Neutrophil (primary cell): Measurements from ENCODE around the gene ZSCAN30.

ENCODE experiments used
- H3K27ac ChIP-seq: fragments of 200-600 bp; sonication (generic); 2 replicates; pipeline ENCODE4 v1.5.1; 2016; ENCODE audit warnings: mild to moderate bottlenecking, moderate library complexity
- H3K27me3 ChIP-seq: fragments of 200-600 bp; sonication (generic); 2 replicates; pipeline ENCODE4 v1.6.0; 2016; ENCODE audit warnings: mild to moderate bottlenecking
- H3K36me3 ChIP-seq: fragments of 200-600 bp; sonication (generic); 2 replicates; pipeline ENCODE4 v1.5.1; 2017
- H3K4me1 ChIP-seq, 2 experiments: fragments of 200-600 bp in 1 of 2; sonication (generic) in 1 of 2; 1 replicate in 1 of 2; 2 replicates in 1 of 2; pipeline versions ENCODE4 v1.5.1 to v1.6.1; 2013 to 2016; ENCODE audit warnings: low read depth in 1 of 2, low read length in 1 of 2, mild to moderate bottlenecking in 1 of 2, moderate library complexity in 1 of 2; ENCODE audit not compliant: control insufficient read depth in 1 of 2, insufficient read depth in 1 of 2
- H3K4me3 ChIP-seq, 2 experiments: fragments of 200-600 bp in 1 of 2; sonication (generic) in 1 of 2; 1 replicate in 1 of 2; 2 replicates in 1 of 2; pipeline ENCODE4 v1.5.1; 2013 to 2016; ENCODE audit warnings: low read depth in 1 of 2, low read length in 1 of 2, mild to moderate bottlenecking in 1 of 2, moderate library complexity in 1 of 2
- H3K9me3 ChIP-seq: fragments of 200-600 bp; sonication (generic); 2 replicates; pipeline ENCODE4 v1.5.1; 2016
- TF ChIP-seq, protein P1 (sequence below): fragments of 200-600 bp; sonication (generic); IDR thresholded peaks from 2 replicates; pipeline ENCODE4 v1.5.1; 2016; ENCODE audit warnings: antibody characterized with exemption

The ZSCAN30 gene

DNA sequence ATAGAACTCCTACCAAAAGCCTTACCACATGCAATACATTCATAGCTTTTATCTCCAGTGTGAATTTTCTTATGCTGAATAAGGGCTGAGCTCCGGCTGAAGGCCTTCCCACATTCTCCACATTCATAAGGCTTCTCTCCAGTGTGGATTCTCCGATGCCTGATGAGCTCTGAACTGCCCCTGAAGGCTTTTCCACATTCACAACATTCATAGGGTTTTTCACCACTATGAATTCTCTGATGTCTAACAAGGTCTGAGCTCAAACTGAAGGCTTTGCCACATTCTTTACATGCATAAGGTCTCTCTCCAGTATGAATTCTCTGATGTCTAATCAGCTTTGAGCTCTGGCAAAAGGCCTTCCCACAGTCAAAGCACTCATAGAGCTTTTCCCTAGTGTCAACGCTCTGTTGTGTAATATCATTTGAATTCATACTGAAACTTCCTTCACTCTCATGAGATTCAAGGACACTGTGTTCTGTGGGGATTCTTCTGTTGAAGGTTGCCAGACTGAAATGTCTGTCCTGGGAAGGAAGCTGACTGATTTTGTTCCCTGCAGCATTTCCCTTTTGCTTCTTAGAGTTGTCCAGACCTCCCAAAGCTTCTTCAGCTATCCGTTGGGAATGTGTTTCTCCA is 36.3 kb downstream of the ZSCAN30 start:
- H3K4me1 ChIP-seq = no peaks in the 10 kb centered on the region
- TF ChIP-seq, protein P1, sequence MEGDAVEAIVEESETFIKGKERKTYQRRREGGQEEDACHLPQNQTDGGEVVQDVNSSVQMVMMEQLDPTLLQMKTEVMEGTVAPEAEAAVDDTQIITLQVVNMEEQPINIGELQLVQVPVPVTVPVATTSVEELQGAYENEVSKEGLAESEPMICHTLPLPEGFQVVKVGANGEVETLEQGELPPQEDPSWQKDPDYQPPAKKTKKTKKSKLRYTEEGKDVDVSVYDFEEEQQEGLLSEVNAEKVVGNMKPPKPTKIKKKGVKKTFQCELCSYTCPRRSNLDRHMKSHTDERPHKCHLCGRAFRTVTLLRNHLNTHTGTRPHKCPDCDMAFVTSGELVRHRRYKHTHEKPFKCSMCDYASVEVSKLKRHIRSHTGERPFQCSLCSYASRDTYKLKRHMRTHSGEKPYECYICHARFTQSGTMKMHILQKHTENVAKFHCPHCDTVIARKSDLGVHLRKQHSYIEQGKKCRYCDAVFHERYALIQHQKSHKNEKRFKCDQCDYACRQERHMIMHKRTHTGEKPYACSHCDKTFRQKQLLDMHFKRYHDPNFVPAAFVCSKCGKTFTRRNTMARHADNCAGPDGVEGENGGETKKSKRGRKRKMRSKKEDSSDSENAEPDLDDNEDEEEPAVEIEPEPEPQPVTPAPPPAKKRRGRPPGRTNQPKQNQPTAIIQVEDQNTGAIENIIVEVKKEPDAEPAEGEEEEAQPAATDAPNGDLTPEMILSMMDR = no peak
- no peaks in the 10 kb centered on the region for H3K27me3 ChIP-seq
- H3K36me3 ChIP-seq = peaks cover 16% of the 10 kb centered on the region
- H3K4me3 ChIP-seq = no peak overlapping the region
- no peak overlapping the region for H3K27ac ChIP-seq
- H3K9me3 ChIP-seq = no peaks in the 10 kb centered on the region

DNA sequence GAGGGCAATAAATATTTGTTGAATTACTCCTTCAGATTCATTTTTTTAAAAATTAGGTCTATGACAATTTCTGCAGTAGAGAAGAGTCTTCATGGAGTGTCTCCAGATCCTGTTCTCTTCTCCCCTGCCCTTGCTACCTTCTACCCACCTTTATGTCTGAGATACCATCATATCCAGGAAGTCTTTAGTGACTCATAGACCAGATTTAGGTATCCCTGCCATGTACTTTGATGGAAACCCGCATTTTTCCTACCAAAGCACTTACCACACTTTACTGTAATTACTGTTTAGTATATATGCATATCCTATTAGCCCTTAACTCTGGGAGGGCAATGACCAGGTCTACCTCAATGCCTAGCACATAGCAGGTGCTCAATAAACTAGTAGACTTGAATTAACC is 37.6 kb downstream of the ZSCAN30 start:
- no peaks in the 10 kb centered on the region for H3K9me3 ChIP-seq
- TF ChIP-seq, protein P1 = no peak
- no peak overlapping the region for H3K27ac ChIP-seq
- peaks cover 21% of the 10 kb centered on the region for H3K36me3 ChIP-seq
- H3K4me1 ChIP-seq = peaks cover 11 to 12% of the 10 kb centered on the region in 2 experiments
- no peak overlapping the region for H3K4me3 ChIP-seq
- H3K27me3 ChIP-seq = no peaks in the 10 kb centered on the region

DNA sequence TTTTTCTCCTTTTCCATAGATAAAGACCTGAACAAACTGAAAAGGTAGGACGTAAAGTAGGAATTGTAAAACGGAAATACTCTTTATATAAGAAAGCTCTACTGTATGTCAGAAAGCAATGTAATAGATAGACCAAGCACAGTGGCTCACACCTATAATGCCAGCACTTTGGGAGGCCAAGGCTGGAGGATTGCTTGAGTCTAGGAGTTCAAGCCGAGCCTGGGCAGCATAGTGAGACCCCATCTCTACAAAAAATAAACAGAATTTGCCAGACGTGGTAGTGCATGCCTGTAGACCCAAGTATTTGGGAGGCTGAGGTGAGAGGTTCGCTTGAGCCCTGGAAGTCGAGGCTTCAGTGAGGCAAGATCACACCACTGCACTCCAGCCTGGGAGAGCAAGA is 41.6 kb downstream of the ZSCAN30 start:
- peaks cover 25 to 26% of the 10 kb centered on the region in 2 experiments for H3K4me1 ChIP-seq
- H3K27me3 ChIP-seq = no peaks in the 10 kb centered on the region
- peak overlapping the region in 1 of 2 experiments; percentile 14 for H3K4me3 ChIP-seq
- H3K36me3 ChIP-seq = peaks cover 48% of the 10 kb centered on the region
- H3K27ac ChIP-seq = peak overlapping the region; percentile 88
- no peaks in the 10 kb centered on the region for H3K9me3 ChIP-seq
- TF ChIP-seq, protein P1 = no peak

DNA sequence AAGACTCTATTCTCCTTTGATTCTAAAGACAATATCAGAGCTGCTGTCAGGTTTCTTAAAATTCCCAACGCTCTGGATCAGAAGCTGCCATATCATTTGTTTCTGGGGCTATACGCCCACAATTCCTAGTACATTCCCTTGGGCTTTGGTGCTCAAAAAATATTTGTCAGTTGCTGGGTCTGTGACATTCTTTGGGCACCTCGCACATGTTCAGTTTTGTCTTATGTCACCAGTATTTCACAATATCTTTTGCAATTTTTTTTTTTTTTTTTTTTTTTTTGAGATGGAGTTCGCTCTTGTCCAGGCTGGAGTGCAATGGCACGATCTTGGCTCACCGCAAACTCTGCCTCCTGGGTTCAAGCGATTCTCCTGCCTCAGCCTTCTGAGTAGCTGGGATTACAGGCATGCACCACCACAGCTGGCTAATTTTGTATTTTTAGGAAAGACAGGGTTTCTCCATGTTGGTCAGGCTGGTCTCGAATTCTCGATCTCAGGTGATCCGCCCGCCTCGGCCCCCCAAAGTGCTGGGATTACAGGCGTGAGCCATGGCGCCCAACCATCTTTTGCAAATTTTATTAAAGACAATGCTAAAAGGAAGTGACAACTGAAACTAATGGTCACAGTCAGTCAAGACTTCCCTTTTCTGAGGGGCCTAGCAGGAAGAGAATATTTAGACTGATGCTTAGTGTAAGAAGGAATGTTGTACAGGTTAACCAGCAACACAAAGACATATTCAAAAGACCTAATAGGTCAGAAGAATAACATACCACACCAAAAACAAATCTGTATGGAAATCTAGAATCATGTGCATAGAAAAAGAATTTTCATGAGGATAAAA is 42.4 kb downstream of the ZSCAN30 start:
- H3K9me3 ChIP-seq = no peaks in the 10 kb centered on the region
- peak overlapping the region; percentile 14 to 28 for H3K4me3 ChIP-seq
- H3K27ac ChIP-seq = peak overlapping the region; percentile 88
- peaks cover 56% of the 10 kb centered on the region for H3K36me3 ChIP-seq
- H3K27me3 ChIP-seq = no peaks in the 10 kb centered on the region
- peaks cover 25 to 26% of the 10 kb centered on the region in 2 experiments for H3K4me1 ChIP-seq
- TF ChIP-seq, protein P1 = no peak

DNA sequence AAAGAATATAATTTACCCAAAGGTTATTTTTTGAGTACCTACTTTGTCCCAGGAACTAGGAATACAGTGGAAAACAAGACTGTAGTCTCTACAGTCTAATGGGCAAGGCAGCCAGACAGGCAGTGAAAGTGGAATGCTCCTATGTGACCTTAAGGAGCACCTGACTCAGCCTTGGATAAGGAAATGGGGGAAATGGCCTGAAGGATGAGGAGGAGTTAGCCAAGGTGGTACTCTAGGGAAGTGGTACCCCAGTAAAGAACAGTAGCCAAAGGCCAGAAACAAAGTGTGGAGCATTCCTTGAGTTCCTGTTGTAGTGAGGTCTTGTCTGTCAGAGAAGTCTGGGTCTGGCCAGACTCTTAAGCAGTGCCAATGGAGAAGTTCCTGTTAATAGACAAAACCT is 43.2 kb downstream of the ZSCAN30 start:
- TF ChIP-seq, protein P1 = no peak
- H3K9me3 ChIP-seq = no peaks in the 10 kb centered on the region
- no peaks in the 10 kb centered on the region for H3K27me3 ChIP-seq
- H3K4me1 ChIP-seq = peaks cover 29 to 30% of the 10 kb centered on the region in 2 experiments
- peak overlapping the region; percentile 88 for H3K27ac ChIP-seq
- peak overlapping the region; percentile 14 to 28 for H3K4me3 ChIP-seq
- peaks cover 60% of the 10 kb centered on the region for H3K36me3 ChIP-seq
